ENCODE data around the gene UBA52. TPM values are rescaled to one million over a fixed set of nuclear protein-coding genes. Genes with fewer than 3 reads are reported as not detected.

UBA52 gene
- total and polyA plus RNA-seq, 2 of the 13 experiments (the other 11 are each of a cell fraction or from before 2014, with no cell fraction given), result 959 to 1,782 TPM

DNA sequence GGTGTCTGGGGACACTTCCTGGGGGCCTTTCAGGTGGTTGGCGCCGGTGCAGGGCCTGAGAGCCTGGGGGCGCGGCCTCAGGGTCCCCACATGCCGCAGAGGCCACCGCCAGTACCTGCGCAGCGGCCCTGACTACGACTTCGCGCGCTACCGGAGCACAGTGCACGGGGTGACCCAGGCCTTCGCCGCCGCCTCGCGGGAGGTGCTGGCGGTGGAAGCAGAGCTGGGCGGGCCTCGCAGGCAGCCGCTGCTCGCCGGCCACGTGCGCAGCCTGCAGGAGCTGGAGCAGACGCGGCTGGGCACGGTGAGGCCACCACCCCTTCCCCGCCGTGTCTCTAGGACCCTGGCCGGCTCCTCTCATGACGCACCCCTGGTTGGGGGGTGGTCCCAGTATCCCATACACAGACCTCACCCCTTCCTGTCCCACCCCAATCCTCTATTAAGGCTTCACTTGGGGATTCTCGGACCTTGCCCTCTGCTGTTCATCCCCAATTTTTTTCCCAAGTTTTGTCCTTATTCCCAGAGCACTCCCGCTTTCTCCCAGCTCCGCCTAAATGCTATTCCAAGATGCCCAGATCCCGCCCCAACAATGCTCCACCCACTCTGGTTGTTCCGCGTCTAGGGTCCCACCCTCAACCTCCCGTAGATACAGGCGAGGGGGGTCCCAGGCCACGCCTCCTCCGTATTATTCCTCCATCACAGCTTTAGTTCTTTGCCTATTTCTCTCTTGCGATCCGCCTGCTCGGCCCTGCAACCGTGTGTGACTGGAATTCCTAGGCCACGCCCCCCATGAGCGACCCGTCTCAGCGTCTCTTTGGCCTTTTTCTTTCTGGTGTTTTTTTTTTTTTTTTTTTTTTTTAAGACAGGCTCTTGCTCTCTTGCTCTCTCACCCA lies 18.0 kb downstream of the UBA52 start (continued):
- TF ChIP-seq YEATS2 (CRISPR knock-in tag; IDR thresholded peaks at IDR 0.05; ENCODE audit: borderline replicate concordance) (no peak; the same call in 1 of the 2 replicates), KDM5A (IDR thresholded peaks at IDR 0.05; ENCODE audit: borderline replicate concordance, low read length) (no peak), RAD51 (IDR thresholded peaks at IDR 0.05; ENCODE audit: borderline replicate concordance) (no peak), ZNF253 (CRISPR knock-in tag; IDR thresholded peaks at IDR 0.05; ENCODE audit: borderline replicate concordance) (peak; percentile 99), ZNF496 (CRISPR knock-in tag; IDR thresholded peaks at IDR 0.05; ENCODE audit: insufficient replicate concordance) (no peak), ZNF317 (CRISPR knock-in tag; IDR thresholded peaks at IDR 0.05) (peak; percentile 66; the same call in 1 of the 2 replicates), ZBTB20 (CRISPR knock-in tag; IDR thresholded peaks at IDR 0.05; ENCODE audit: borderline replicate concordance, low read depth) (peak; percentile 46; the same call in 1 of the 2 replicates), TAF15 (IDR thresholded peaks at IDR 0.05; ENCODE audit: low read depth, low read length, poor library complexity, severe bottlenecking) (no peak), MZF1 (CRISPR knock-in tag; IDR thresholded peaks at IDR 0.05; ENCODE audit: borderline replicate concordance) (no peak), ZNF362 (CRISPR knock-in tag; IDR thresholded peaks at IDR 0.05; ENCODE audit: borderline replicate concordance) (peak; percentile 43; the same call in 1 of the 2 replicates), ZNF441 (CRISPR knock-in tag; IDR thresholded peaks at IDR 0.05; ENCODE audit: borderline replicate concordance) (peak; percentile 66; the same call in 1 of the 2 replicates), FOXK2 (IDR thresholded peaks at IDR 0.05) (no peak), ZNF484 (CRISPR knock-in tag; IDR thresholded peaks at IDR 0.05; ENCODE audit: borderline replicate concordance, low read depth) (0 out of 2 replicates have a peak, but pooled peaks have one; percentile 65), THAP11 (CRISPR knock-in tag; IDR thresholded peaks at IDR 0.05) (no peak; the same call in none of the 2 replicates), ZNF225 (CRISPR knock-in tag; IDR thresholded peaks at IDR 0.05) (peak; percentile 96; the same call in 1 of the 2 replicates), HBP1 (CRISPR knock-in tag; IDR thresholded peaks at IDR 0.05; ENCODE audit: low read depth) (no peak; the same call in 1 of the 2 replicates), NR2F1 (CRISPR knock-in tag; IDR thresholded peaks at IDR 0.05) (no peak), ZNF33B (CRISPR knock-in tag; IDR thresholded peaks at IDR 0.05) (peak; percentile 83; the same call in 1 of the 2 replicates), LCORL (IDR thresholded peaks at IDR 0.05) (no peak), LCORL (CRISPR knock-in tag; IDR thresholded peaks at IDR 0.05) (peak; percentile 52; the same call in 1 of the 2 replicates), MXI1 (IDR thresholded peaks at IDR 0.05; ENCODE audit: borderline replicate concordance, low read depth, low read length) (peak; percentile 94), SNRNP70 (IDR thresholded peaks at IDR 0.05; ENCODE audit: low read depth, low read length) (no peak)
- TF ChIP-seq, protein P1, sequence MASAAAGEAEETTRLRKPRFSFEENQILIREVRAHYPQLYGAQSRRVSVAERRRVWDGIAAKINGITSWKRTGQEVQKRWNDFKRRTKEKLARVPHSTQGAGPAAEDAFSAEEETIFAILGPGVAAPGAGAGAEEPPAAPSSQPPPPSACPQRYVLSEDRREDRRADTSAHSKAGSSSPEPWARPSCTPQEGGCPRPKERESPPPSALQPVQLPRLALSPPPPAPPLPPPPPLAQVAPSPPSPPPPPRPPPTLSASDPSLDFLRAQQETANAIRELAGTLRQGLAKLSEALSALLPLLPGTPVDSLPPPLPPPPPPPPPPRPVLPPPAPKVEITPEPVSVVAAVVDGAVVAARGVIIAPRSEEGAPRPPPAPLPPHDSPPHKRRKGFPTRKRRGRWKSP (CRISPR knock-in tag; IDR thresholded peaks at IDR 0.05), result peak; percentile 71; the same call in 1 of the 2 replicates
- TF ChIP-seq, protein P2, sequence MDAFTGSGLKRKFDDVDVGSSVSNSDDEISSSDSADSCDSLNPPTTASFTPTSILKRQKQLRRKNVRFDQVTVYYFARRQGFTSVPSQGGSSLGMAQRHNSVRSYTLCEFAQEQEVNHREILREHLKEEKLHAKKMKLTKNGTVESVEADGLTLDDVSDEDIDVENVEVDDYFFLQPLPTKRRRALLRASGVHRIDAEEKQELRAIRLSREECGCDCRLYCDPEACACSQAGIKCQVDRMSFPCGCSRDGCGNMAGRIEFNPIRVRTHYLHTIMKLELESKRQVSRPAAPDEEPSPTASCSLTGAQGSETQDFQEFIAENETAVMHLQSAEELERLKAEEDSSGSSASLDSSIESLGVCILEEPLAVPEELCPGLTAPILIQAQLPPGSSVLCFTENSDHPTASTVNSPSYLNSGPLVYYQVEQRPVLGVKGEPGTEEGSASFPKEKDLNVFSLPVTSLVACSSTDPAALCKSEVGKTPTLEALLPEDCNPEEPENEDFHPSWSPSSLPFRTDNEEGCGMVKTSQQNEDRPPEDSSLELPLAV (CRISPR knock-in tag; conservative IDR thresholded peaks at IDR 0.05; ENCODE audit: low read depth), result no peak
